Osteocyte (in vitro differentiated cells): ENCODE results near the gene GPR137B. TPM values are rescaled to one million over a fixed set of nuclear protein-coding genes. Genes with fewer than 3 reads are reported as not detected.

Experiments
- DNase-seq: peaks from one replicate; pipeline ENCODE4 v3.0.0; 2021; ENCODE audit warnings: mixed read lengths; ENCODE audit not compliant: unreplicated experiment; ENCODE audit errors: extremely low spot score
- H3K27ac Mint-ChIP-seq: one replicate; pipeline ENCODE4 v1.8.0; 2021; ENCODE audit warnings: mild to moderate bottlenecking, mixed read lengths; ENCODE audit not compliant: unreplicated experiment
- H3K27me3 Mint-ChIP-seq: one replicate; pipeline ENCODE4 v1.8.0; 2021; ENCODE audit warnings: mixed read lengths; ENCODE audit not compliant: unreplicated experiment
- H3K36me3 Mint-ChIP-seq: one replicate; pipeline ENCODE4 v1.8.0; 2021; ENCODE audit warnings: mixed read lengths; ENCODE audit not compliant: unreplicated experiment
- H3K4me1 Mint-ChIP-seq: one replicate; pipeline ENCODE4 v1.8.0; 2021; ENCODE audit warnings: mixed read lengths; ENCODE audit not compliant: unreplicated experiment
- H3K4me3 Mint-ChIP-seq: one replicate; pipeline ENCODE4 v1.8.0; 2021; ENCODE audit warnings: mild to moderate bottlenecking, moderate library complexity, mixed read lengths; ENCODE audit not compliant: unreplicated experiment
- H3K9me3 Mint-ChIP-seq: one replicate; pipeline ENCODE4 v1.8.0; 2021; ENCODE audit warnings: mixed read lengths; ENCODE audit not compliant: unreplicated experiment
- total RNA-seq: library from RNA; stranded (reverse); gene quantifications from 2 replicates; pipeline ENCODE4 v1.2.1, GENCODE V29; 2021
- TF ChIP-seq, protein P1 (sequence below): fragments of 200-600 bp; sonication (generic); IDR thresholded peaks from 2 replicates; pipeline ENCODE4 v1.5.0; 2021; ENCODE audit warnings: antibody characterized with exemption, mild to moderate bottlenecking, moderate library complexity

Gene GPR137B
- total RNA-seq, 1 donor from 2014 or later = 17.3 TPM

DNA sequence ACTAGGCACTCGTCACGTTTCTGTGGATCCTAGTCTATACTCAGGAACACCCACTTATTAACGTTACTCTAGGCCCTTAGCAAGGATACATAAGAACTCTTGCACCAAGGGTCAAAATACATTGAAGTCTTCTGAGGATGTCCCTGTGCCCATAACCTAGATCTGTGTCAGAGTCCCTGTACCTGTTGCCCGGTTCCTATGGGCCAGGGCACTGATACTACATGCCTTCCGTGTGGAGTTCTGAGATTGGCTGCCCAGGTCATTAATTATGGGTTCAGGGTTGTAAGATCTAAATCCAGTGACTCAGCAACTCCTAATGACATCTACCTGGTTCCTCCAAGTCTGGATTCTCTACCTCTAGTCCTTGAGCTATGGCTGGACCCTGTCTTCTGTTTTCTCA is 69.5 kb downstream of the GPR137B start:
- Mint-ChIP-seq H3K27me3 (no peaks in the 10 kb centered on the region), H3K36me3 (peaks cover 22% of the 10 kb centered on the region), H3K27ac (no peak overlapping the region), H3K4me1 (no peaks in the 10 kb centered on the region), H3K4me3 (no peak overlapping the region), H3K9me3 (no peaks in the 10 kb centered on the region)
- TF ChIP-seq, protein P1, sequence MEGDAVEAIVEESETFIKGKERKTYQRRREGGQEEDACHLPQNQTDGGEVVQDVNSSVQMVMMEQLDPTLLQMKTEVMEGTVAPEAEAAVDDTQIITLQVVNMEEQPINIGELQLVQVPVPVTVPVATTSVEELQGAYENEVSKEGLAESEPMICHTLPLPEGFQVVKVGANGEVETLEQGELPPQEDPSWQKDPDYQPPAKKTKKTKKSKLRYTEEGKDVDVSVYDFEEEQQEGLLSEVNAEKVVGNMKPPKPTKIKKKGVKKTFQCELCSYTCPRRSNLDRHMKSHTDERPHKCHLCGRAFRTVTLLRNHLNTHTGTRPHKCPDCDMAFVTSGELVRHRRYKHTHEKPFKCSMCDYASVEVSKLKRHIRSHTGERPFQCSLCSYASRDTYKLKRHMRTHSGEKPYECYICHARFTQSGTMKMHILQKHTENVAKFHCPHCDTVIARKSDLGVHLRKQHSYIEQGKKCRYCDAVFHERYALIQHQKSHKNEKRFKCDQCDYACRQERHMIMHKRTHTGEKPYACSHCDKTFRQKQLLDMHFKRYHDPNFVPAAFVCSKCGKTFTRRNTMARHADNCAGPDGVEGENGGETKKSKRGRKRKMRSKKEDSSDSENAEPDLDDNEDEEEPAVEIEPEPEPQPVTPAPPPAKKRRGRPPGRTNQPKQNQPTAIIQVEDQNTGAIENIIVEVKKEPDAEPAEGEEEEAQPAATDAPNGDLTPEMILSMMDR = no peak
- DNase-seq = no peak

DNA sequence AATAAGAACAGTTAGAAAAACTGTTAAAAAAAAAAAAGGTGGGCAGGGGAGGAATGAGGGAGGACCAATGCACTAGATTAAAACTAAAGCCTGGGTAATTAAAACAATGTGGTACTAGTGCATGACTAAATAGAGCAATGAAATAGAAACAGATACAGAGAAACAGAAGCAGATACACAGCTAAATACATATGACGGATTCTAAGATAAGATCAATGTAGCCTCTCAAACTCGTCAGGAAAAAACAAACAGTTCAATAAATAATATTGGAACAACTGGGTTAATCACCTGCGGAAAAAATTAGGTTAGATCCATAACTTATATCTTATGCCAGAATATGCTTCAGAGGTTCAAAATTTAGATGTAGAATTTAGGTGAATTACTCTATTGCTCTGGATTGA is 71.2 kb downstream of the GPR137B start:
- H3K27me3 Mint-ChIP-seq = no peaks in the 10 kb centered on the region
- H3K4me1 Mint-ChIP-seq = no peaks in the 10 kb centered on the region

DNA sequence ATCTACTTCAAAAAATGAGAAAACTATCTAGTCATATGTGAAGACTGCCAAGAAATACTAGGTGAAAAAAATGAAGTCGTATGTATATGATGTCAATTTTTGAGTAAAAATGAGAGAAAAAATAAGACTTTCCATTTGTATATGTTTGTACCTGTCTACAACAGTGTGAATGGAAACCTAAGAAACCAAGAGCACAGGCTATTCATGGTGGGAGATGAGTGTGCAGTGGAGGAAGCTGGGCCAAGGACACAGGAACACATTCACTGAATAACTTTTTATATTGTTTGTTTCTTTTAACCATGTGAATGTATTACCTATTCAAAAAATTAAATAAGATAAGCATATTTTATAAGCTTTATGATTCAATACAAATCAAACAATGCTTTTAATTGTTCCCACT is 72.4 kb downstream of the GPR137B start:
- H3K27me3 Mint-ChIP-seq = no peaks in the 10 kb centered on the region
- H3K4me3 Mint-ChIP-seq = no peak overlapping the region
- H3K9me3 Mint-ChIP-seq = no peaks in the 10 kb centered on the region
- TF ChIP-seq, protein P1 = no peak
- no peak for DNase-seq
- H3K27ac Mint-ChIP-seq = no peak overlapping the region
- H3K36me3 Mint-ChIP-seq = peaks cover 17% of the 10 kb centered on the region
- no peaks in the 10 kb centered on the region for H3K4me1 Mint-ChIP-seq

More for the DNA sequence above, 71.2 kb downstream of the GPR137B start:
- no peak overlapping the region for H3K4me3 Mint-ChIP-seq
- no peak for DNase-seq
- H3K27ac Mint-ChIP-seq = no peak overlapping the region
- peaks cover 20% of the 10 kb centered on the region for H3K36me3 Mint-ChIP-seq
- TF ChIP-seq, protein P1 = no peak
- H3K9me3 Mint-ChIP-seq = no peaks in the 10 kb centered on the region

- TF ChIP-seq, protein P1 = no peak
- DNase-seq = no peak
- Mint-ChIP-seq H3K9me3 (no peaks in the 10 kb centered on the region), H3K27me3 (no peaks in the 10 kb centered on the region), H3K4me3 (no peak overlapping the region), H3K27ac (no peak overlapping the region), H3K4me1 (no peaks in the 10 kb centered on the region), H3K36me3 (peaks cover 4% of the 10 kb centered on the region)
Observed at GRCh38 chr1:236220473-236220872, 78.1 kb downstream of the GPR137B start.

DNA sequence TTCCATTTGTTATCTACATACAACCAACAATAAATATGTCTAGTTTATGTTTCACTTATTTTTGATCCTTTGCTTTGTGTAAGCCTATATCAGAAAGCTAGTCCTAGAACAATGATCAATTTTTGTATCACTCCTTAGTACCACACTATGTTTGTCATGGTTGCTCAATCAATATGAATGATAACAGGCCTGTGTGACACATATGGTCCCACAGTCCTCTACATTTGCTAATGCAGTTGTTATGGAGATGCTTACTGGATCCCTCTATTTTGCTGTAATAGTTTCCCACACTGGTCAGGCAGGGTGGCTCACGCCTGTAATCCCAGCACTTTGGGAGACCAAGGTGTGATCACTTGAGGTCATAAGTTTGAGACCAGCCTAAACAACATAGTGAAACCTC is 80.3 kb downstream of the GPR137B start:
- no peak for DNase-seq
- Mint-ChIP-seq H3K4me3 (no peak overlapping the region), H3K4me1 (no peaks in the 10 kb centered on the region), H3K27me3 (no peaks in the 10 kb centered on the region), H3K36me3 (peaks cover 7% of the 10 kb centered on the region), H3K27ac (no peak overlapping the region), H3K9me3 (no peaks in the 10 kb centered on the region)
- TF ChIP-seq, protein P1 = no peak
